K562 (cell line): Measurements from ENCODE around the gene TRAPPC12. TPM values are rescaled to one million over a fixed set of nuclear protein-coding genes. Genes with fewer than 3 reads are reported as not detected.

Experiments used
- BCOR ChIP-seq: fragments of 450-650 bp; IDR thresholded peaks from 2 replicates; pipeline ENCODE4 v1.6.1; 2016
- CTBP1 ChIP-seq: fragments of 450-650 bp; IDR thresholded peaks from 2 replicates; pipeline ENCODE4 v1.6.1; 2016; ENCODE audit warnings: borderline replicate concordance
- DLX4 ChIP-seq: fragments of 250-450 bp; sonication (Bioruptor Pico); IDR thresholded peaks from 2 replicates; pipeline ENCODE4 v1.6.1; 2021; ENCODE audit warnings: mild to moderate bottlenecking
- FOXP4 ChIP-seq: sonication (generic); formaldehyde crosslinking; IDR thresholded peaks from 2 replicates; pipeline ENCODE4 v1.8.0; 2022; ENCODE audit warnings: mild to moderate bottlenecking, missing genetic modification reagents, borderline replicate concordance
- HNRNPLL ChIP-seq: fragments of 200-400 bp; formaldehyde crosslinking; IDR thresholded peaks from 2 replicates; pipeline ENCODE4 v1.6.1; 2017; ENCODE audit warnings: low read length, low read depth, mild to moderate bottlenecking; ENCODE audit not compliant: poor library complexity, severe bottlenecking
- IRF1 ChIP-seq: sonication (generic); formaldehyde crosslinking; IDR thresholded peaks from 2 replicates; pipeline ENCODE4 v1.8.0; 2022; ENCODE audit warnings: missing genetic modification reagents, mild to moderate bottlenecking, borderline replicate concordance
- LCOR ChIP-seq: sonication (generic); formaldehyde crosslinking; IDR thresholded peaks from 2 replicates; pipeline ENCODE4 v1.8.0; 2022; ENCODE audit warnings: mild to moderate bottlenecking, missing genetic modification reagents
- MEIS2 ChIP-seq: fragments of 450-650 bp; IDR thresholded peaks from 2 replicates; pipeline ENCODE4 v1.6.1; 2014; ENCODE audit warnings: mild to moderate bottlenecking; ENCODE audit not compliant: partially characterized antibody
- PATZ1 ChIP-seq: fragments of 250-450 bp; sonication (Bioruptor Pico); IDR thresholded peaks from 2 replicates; pipeline ENCODE4 v1.5.0; 2020; ENCODE audit warnings: mild to moderate bottlenecking, borderline replicate concordance
- RBBP5 ChIP-seq: fragments of 200-600 bp; sonication (generic); IDR thresholded peaks from 2 replicates; pipeline ENCODE4 v1.6.1; 2012; ENCODE audit warnings: borderline replicate concordance, mild to moderate bottlenecking, low read length, control low read depth, inconsistent platforms; ENCODE audit not compliant: insufficient read depth, poor library complexity, severe bottlenecking
- TAF9B ChIP-seq: fragments of 450-650 bp; IDR thresholded peaks from 2 replicates; pipeline ENCODE4 v1.6.1; 2018; ENCODE audit warnings: mild to moderate bottlenecking; ENCODE audit not compliant: partially characterized antibody
- ZBTB33 ChIP-seq: sonication (generic); formaldehyde crosslinking; IDR thresholded peaks from 2 replicates; pipeline ENCODE4 v1.8.1; 2023; ENCODE audit warnings: mild to moderate bottlenecking, missing genetic modification reagents
- ZNF395 ChIP-seq: fragments of 200-800 bp; sonication (Bioruptor generic); IDR thresholded peaks from 2 replicates; pipeline ENCODE4 v1.6.1; 2017; ENCODE audit warnings: missing genetic modification characterization, missing compliant biosample characterization
- ZNF655 ChIP-seq: fragments of 250-450 bp; sonication (Bioruptor Pico); IDR thresholded peaks from 2 replicates; pipeline ENCODE4 v1.5.0; 2021
- polyA plus RNA-seq, 8 experiments: library from polyadenylated mRNA; depleted of rRNA in 4 of 8; stranded (reverse) in 5 of 8; unstranded in 3 of 8; fragments of >200 nt; fragmentation: Nextera tagmentation in 2 of 8; fragmentation: Illumina TruSeq in 1 of 8; extraction: Ambion mirVana in 2 of 8; extraction: Trizol in 1 of 8; gene quantifications; 2 replicates each; pipeline versions ENCODE4 v1.2.1 to v1.2.3, GENCODE V29; 2011 to 2014; ENCODE audit warnings: inconsistent platforms in 1 of 8, missing spikeins in 1 of 8
- total RNA-seq, 7 experiments: library from RNA; depleted of rRNA in 6 of 7; stranded (reverse); fragments of >200 nt in 6 of 7; fragmentation: Illumina TruSeq in 2 of 7; extraction: Trizol in 2 of 7; gene quantifications; 2 replicates each; pipeline versions ENCODE4 v1.2.1 to v1.2.3, GENCODE V29; 2011 to 2021; ENCODE audit warnings: low replicate concordance in 1 of 7

TRAPPC12 gene
- total and polyA plus RNA-seq, 9 of the 15 experiments (the other 6 are each of a cell fraction or from before 2014, with no cell fraction given), result 8.0 to 75.2 (median 39.1) TPM

GRCh38 chr2:3377612-3378432, 1.7 kb upstream of the TRAPPC12 start, which contains the start of gene EIPR1 (continued):
- TF ChIP-seq ZNF395 (CRISPR knock-in tag) (peak; percentile 83; the same call in 1 of the 2 replicates), IRF1 (CRISPR knock-in tag) (0 out of 2 replicates have a peak, but pooled peaks have one; percentile 2), DLX4 (CRISPR knock-in tag) (no peak), MEIS2 (peak; percentile 70), PATZ1 (0 out of 2 replicates have a peak, but pooled peaks have one; percentile 50), ZNF655 (no peak), RBBP5 (peak; percentile 57), TAF9B (peak; percentile 60), BCOR (0 out of 2 replicates have a peak, but pooled peaks have one; percentile 44), LCOR (peak; percentile 64), HNRNPLL (peak; percentile 36), FOXP4 (peak; percentile 88; the same call in 1 of the 2 replicates), CTBP1 (peak; percentile 60; the same call in 1 of the 2 replicates), ZBTB33 (0 out of 2 replicates have a peak, but pooled peaks have one; percentile 48)
